Keratinocyte (primary cell): ENCODE data around the gene UGT1A6. TPM values are rescaled to one million over a fixed set of nuclear protein-coding genes. Genes with fewer than 3 reads are reported as not detected.
A peak's percentile ranks its signal among the peaks of the same experiment; 100 is the strongest.

Experiments
- DNase-seq: peaks from one replicate; pipeline ENCODE4 v3.0.0-alpha.2; 2011; ENCODE audit warnings: low read depth, missing footprints, low spot score
- FAIRE-seq: peaks from 2 replicates; lab custom pipeline; 2011; peaks lifted over from hg19 to GRCh38; lab: Jason Lieb, UNC
- H2AFZ ChIP-seq: 2 replicates; pipeline ENCODE4 v1.6.0; 2012; ENCODE audit warnings: low read length, control low read depth, inconsistent platforms; ENCODE audit not compliant: control insufficient read depth
- H3K27ac ChIP-seq: 2 replicates; pipeline ENCODE4 v1.5.1; 2011; ENCODE audit warnings: low read length; ENCODE audit not compliant: control insufficient read depth, insufficient read depth
- H3K27me3 ChIP-seq: 3 replicates; pipeline ENCODE4 v1.6.0; 2011; ENCODE audit warnings: low read length; ENCODE audit not compliant: control insufficient read depth, insufficient read depth; ENCODE audit errors: extremely low read depth
- H3K36me3 ChIP-seq, 2 experiments: 2 replicates in 1 of 2; 3 replicates in 1 of 2; pipeline ENCODE4 v1.5.1; 2011; ENCODE audit warnings: low read length in 2 of 2, mild to moderate bottlenecking in 1 of 2; ENCODE audit not compliant: control insufficient read depth in 2 of 2, insufficient read depth in 2 of 2; ENCODE audit errors: extremely low read depth in 1 of 2
- H3K4me1 ChIP-seq: 3 replicates; pipeline ENCODE4 v1.5.1; 2011; ENCODE audit warnings: low read length; ENCODE audit not compliant: control insufficient read depth, insufficient read depth; ENCODE audit errors: extremely low read depth
- H3K4me2 ChIP-seq: 3 replicates; pipeline ENCODE4 v1.6.0; 2011; ENCODE audit warnings: low read depth, low read length; ENCODE audit not compliant: control insufficient read depth, insufficient read depth; ENCODE audit errors: extremely low read depth
- H3K4me3 ChIP-seq, 3 experiments: fragments of 200-600 bp in 1 of 3; sonication (generic) in 1 of 3; 2 replicates in 2 of 3; 3 replicates in 1 of 3; pipeline ENCODE4 v1.5.1; 2011 to 2016; ENCODE audit warnings: low read length in 3 of 3, mild to moderate bottlenecking in 3 of 3, control low read depth in 2 of 3, inconsistent platforms in 1 of 3, low read depth in 1 of 3, mixed read lengths in 1 of 3, mixed run types in 1 of 3, moderate library complexity in 1 of 3; ENCODE audit not compliant: control insufficient read depth in 2 of 3, insufficient read depth in 2 of 3; ENCODE audit errors: extremely low read depth in 1 of 3
- H3K79me2 ChIP-seq: 2 replicates; pipeline ENCODE4 v1.6.0; 2012; ENCODE audit warnings: low read length; ENCODE audit not compliant: control insufficient read depth, insufficient read depth
- H3K9ac ChIP-seq: 3 replicates; pipeline ENCODE4 v1.6.0; 2011; ENCODE audit warnings: low read length; ENCODE audit not compliant: control insufficient read depth, insufficient read depth; ENCODE audit errors: extremely low read depth
- H3K9me1 ChIP-seq: 3 replicates; pipeline ENCODE4 v1.6.0; 2011; ENCODE audit warnings: low read length; ENCODE audit not compliant: control insufficient read depth, insufficient read depth; ENCODE audit errors: extremely low read depth
- H3K9me3 ChIP-seq: 2 replicates; pipeline ENCODE4 v1.5.1; 2012; ENCODE audit warnings: low read depth, low read length; ENCODE audit not compliant: control insufficient read depth
- H4K20me1 ChIP-seq: 3 replicates; pipeline ENCODE4 v1.6.0; 2011; ENCODE audit warnings: low read length; ENCODE audit not compliant: control insufficient read depth, insufficient read depth; ENCODE audit errors: extremely low read depth
- EZH2 ChIP-seq: IDR thresholded peaks from one replicate; pipeline ENCODE4 v1.6.1; 2012; ENCODE audit warnings: inconsistent platforms, mild to moderate bottlenecking, low read length, moderate library complexity
- dilution Hi-C: fragments of 300-500 bp; cut with MboI; formaldehyde crosslinking; loops from one replicate; pipeline ENCODE4 v1.7.0; 2020; ENCODE audit warnings: low sequenced_read_pairs; ENCODE audit not compliant: extremely low pct_ligation_motif_present
- polyA plus RNA-seq, 5 experiments: library from polyadenylated mRNA; depleted of rRNA in 3 of 5; stranded (reverse) in 3 of 5; stranded (forward) in 1 of 5; unstranded in 1 of 5; fragments of >200 nt; gene quantifications; 1 replicate in 1 of 5; 2 replicates in 3 of 5; 3 replicates in 1 of 5; pipeline versions ENCODE4 v1.2.1 to v1.2.3, GENCODE V29; 2011 to 2012; ENCODE audit warnings: missing spikeins in 2 of 5, low read depth in 1 of 5, low replicate concordance in 1 of 5
- TF ChIP-seq, protein P1 (sequence below), 3 experiments: IDR thresholded peaks in 1 of 3; conservative IDR thresholded peaks in 1 of 3; optimal IDR thresholded peaks in 1 of 3; 2 replicates in 2 of 3; 3 replicates in 1 of 3; pipeline versions ENCODE3 to v1.5.1; 2011; ENCODE audit warnings: low read length in 3 of 3, mild to moderate bottlenecking in 3 of 3, moderate library complexity in 2 of 3, control low read depth in 1 of 3, inconsistent platforms in 1 of 3; ENCODE audit not compliant: insufficient read depth in 2 of 3; ENCODE audit errors: extremely low read depth in 1 of 3

Gene UGT1A6
- polyA plus RNA-seq, 1 donor (not counting 4 experiments of a cell fraction or from before 2014, with no cell fraction given), result 133 TPM

DNA sequence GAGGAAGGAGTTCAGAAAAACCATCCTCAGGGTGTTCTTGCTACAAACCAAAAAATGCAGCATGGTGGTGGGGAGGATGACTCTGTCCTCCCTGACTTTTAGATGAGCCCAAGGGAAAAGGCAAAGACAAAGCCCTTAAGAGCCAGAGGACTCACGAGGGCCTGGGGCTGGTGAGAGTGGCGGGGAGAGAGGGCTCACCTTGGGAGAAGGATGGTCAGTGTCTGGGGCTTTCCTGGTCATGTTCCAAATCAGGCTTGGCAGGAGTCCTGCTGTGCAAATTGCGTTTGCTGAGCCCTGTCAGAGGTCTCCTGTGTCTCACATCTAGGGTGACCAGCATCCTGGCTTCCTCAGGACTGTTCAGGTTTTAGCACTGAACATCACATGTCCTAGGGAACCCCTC is 72.1 kb downstream of the UGT1A6 start:
- peaks cover 7% of the 10 kb centered on the region for H3K79me2 ChIP-seq
- H2AFZ ChIP-seq, result no peak overlapping the region
- H3K9ac ChIP-seq, result no peak overlapping the region
- H4K20me1 ChIP-seq, result no peaks in the 10 kb centered on the region
- DNase-seq (no peak), FAIRE-seq (peak; percentile 39)
- dilution Hi-C loops, result no loop called here
- H3K27me3 ChIP-seq, result no peaks in the 10 kb centered on the region
- no peak overlapping the region for H3K27ac ChIP-seq
- H3K4me3 ChIP-seq, result no peak overlapping the region
- peaks cover 9 to 15% of the 10 kb centered on the region in 2 experiments for H3K36me3 ChIP-seq
- peak overlapping the region; percentile 44 for H3K4me2 ChIP-seq
- H3K9me3 ChIP-seq, result no peaks in the 10 kb centered on the region
- TF ChIP-seq EZH2, result no peak
- TF ChIP-seq, protein P1, sequence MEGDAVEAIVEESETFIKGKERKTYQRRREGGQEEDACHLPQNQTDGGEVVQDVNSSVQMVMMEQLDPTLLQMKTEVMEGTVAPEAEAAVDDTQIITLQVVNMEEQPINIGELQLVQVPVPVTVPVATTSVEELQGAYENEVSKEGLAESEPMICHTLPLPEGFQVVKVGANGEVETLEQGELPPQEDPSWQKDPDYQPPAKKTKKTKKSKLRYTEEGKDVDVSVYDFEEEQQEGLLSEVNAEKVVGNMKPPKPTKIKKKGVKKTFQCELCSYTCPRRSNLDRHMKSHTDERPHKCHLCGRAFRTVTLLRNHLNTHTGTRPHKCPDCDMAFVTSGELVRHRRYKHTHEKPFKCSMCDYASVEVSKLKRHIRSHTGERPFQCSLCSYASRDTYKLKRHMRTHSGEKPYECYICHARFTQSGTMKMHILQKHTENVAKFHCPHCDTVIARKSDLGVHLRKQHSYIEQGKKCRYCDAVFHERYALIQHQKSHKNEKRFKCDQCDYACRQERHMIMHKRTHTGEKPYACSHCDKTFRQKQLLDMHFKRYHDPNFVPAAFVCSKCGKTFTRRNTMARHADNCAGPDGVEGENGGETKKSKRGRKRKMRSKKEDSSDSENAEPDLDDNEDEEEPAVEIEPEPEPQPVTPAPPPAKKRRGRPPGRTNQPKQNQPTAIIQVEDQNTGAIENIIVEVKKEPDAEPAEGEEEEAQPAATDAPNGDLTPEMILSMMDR (optimal IDR thresholded peaks at IDR 0.05 in 1 of 3, IDR thresholded peaks at IDR 0.05 in 1 of 3, conservative IDR thresholded peaks at IDR 0.05 in 1 of 3; ENCODE audit: extremely low read depth in 1 of 3, insufficient read depth in 2 of 3, low read length in 3 of 3), result no peak
- H3K4me1 ChIP-seq, result peaks cover 34% of the 10 kb centered on the region
- H3K9me1 ChIP-seq, result no peaks in the 10 kb centered on the region

DNA sequence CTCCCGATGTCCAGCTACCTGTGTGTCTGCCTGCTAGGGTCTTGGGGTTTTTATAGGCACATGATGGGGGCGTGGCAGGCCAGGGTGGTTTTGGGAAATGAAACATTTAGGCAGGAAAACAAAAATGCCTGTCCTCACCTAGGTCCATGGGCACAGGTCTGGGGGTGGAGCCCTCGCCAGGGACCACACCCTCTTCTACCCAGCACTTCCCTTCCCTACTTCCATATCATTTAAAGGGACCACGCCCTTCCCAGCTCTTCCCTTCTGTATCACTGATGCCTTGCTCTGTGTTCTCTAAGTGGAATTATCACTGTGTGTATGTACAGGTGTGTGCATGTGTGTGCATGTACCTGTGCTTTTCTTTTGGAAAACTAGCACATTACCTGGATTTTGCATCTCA is 73.7 kb downstream of the UGT1A6 start:
- FAIRE-seq (no peak), DNase-seq (no peak)
- Histone ChIP-seq H4K20me1 (no peaks in the 10 kb centered on the region), H3K36me3 (peaks cover 11 to 19% of the 10 kb centered on the region in 2 experiments), H3K4me2 (no peak overlapping the region), H3K9ac (no peak overlapping the region), H3K79me2 (peaks cover 5% of the 10 kb centered on the region), H3K9me1 (no peaks in the 10 kb centered on the region), H2AFZ (no peak overlapping the region), H3K4me3 (no peak overlapping the region), H3K27me3 (no peaks in the 10 kb centered on the region), H3K27ac (no peak overlapping the region), H3K9me3 (no peaks in the 10 kb centered on the region), H3K4me1 (peaks cover 20% of the 10 kb centered on the region)
- dilution Hi-C loops, result no loop called here
- TF ChIP-seq, protein P1 (optimal IDR thresholded peaks at IDR 0.05 in 1 of 3, IDR thresholded peaks at IDR 0.05 in 1 of 3, conservative IDR thresholded peaks at IDR 0.05 in 1 of 3; ENCODE audit: extremely low read depth in 1 of 3, insufficient read depth in 2 of 3, low read length in 3 of 3), result no peak
- TF ChIP-seq EZH2, result no peak
